Prostate gland (tissue), 2 donors: ENCODE data around the gene FNDC3B.

Experiments
- CTCF ChIP-seq, 4 experiments: fragments of 200-600 bp in 2 of 4; fragments of 450-650 bp in 2 of 4; sonication (generic) in 2 of 4; IDR thresholded peaks; 1 replicate in 3 of 4; 2 replicates in 1 of 4; pipeline ENCODE4 v1.5.1; 2016 to 2019; ENCODE audit warnings: antibody characterized with exemption in 4 of 4, mild to moderate bottlenecking in 2 of 4, moderate library complexity in 2 of 4
- POLR2A ChIP-seq: fragments of 450-650 bp; IDR thresholded peaks from one replicate; pipeline ENCODE4 v1.6.1; 2016; ENCODE audit warnings: antibody characterized with exemption, mild to moderate bottlenecking
- POLR2AphosphoS5 ChIP-seq: sonication (generic); formaldehyde crosslinking; IDR thresholded peaks from one replicate; pipeline ENCODE4 v1.6.1; 2017; ENCODE audit warnings: antibody characterized with exemption

- TF ChIP-seq CTCF (IDR thresholded peaks at IDR 0.05) (no peak), POLR2AphosphoS5 (no peak), POLR2A (no peak)
These were observed 135.8 kb downstream of the FNDC3B start for GRCh38 chr3:172175254-172175599.
